Measurements from ENCODE around the gene LCAT.

The LCAT gene

GRCh38 chr16:67934306-67935100 is 9.4 kb downstream of the LCAT start:
- H3K36me3 Mint-ChIP-seq: peaks cover 54% of the 10 kb centered on the region

GRCh38 chr16:67933805-67934204 is 10.1 kb downstream of the LCAT start:
- Mint-ChIP-seq H3K36me3 (peaks cover 50% of the 10 kb centered on the region), H3K9me3 (no peaks in the 10 kb centered on the region)

More at GRCh38 chr16:67934306-67935100, 9.4 kb downstream of the LCAT start:
- peaks cover 42% of the 10 kb centered on the region for H3K4me1 Mint-ChIP-seq
- no peak for ATAC-seq
- H3K4me3 Mint-ChIP-seq: peak overlapping the region; percentile 100
- H3K27me3 Mint-ChIP-seq: no peaks in the 10 kb centered on the region
- H3K9me3 Mint-ChIP-seq: no peaks in the 10 kb centered on the region
- H3K27ac Mint-ChIP-seq: peak overlapping the region; percentile 99

GRCh38 chr16:67932462-67932840 is 11.5 kb downstream of the LCAT start:
- Mint-ChIP-seq H3K4me1 (peaks cover 39% of the 10 kb centered on the region), H3K27me3 (no peaks in the 10 kb centered on the region), H3K36me3 (peaks cover 59% of the 10 kb centered on the region), H3K27ac (no peak overlapping the region), H3K9me3 (no peaks in the 10 kb centered on the region), H3K4me3 (no peak overlapping the region)
- ATAC-seq: no peak

More at GRCh38 chr16:67933805-67934204, 10.1 kb downstream of the LCAT start:
- Mint-ChIP-seq H3K4me3 (no peak overlapping the region), H3K27me3 (no peaks in the 10 kb centered on the region), H3K4me1 (peaks cover 38% of the 10 kb centered on the region), H3K27ac (peak overlapping the region; percentile 99)
- ATAC-seq: no peak

- H3K36me3 Mint-ChIP-seq: peaks cover 59% of the 10 kb centered on the region
- no peaks in the 10 kb centered on the region for H3K27me3 Mint-ChIP-seq
- no peak for ATAC-seq
- no peaks in the 10 kb centered on the region for H3K9me3 Mint-ChIP-seq
- H3K4me3 Mint-ChIP-seq: no peak within 1 kb of the TSS
- peak within 1 kb of the TSS; percentile 74 for H3K27ac Mint-ChIP-seq
- H3K4me1 Mint-ChIP-seq: peaks cover 33% of the 10 kb centered on the region
These were observed 12.0 kb downstream of the LCAT start, which contains the start of gene CTRL for GRCh38 chr16:67931712-67932461. TSS of gene CTRL (minus strand) at chr16:67931862. CDS start at chr16:67931852, 10 bp downstream.

- no peaks in the 10 kb centered on the region for H3K9me3 Mint-ChIP-seq
- ATAC-seq: no peak
- no peaks in the 10 kb centered on the region for H3K27me3 Mint-ChIP-seq
- no peak overlapping the region for H3K4me3 Mint-ChIP-seq
- H3K4me1 Mint-ChIP-seq: peaks cover 42% of the 10 kb centered on the region
- peaks cover 54% of the 10 kb centered on the region for H3K36me3 Mint-ChIP-seq
- H3K27ac Mint-ChIP-seq: peak overlapping the region; percentile 74
These were observed 13.2 kb downstream of the LCAT start for GRCh38 chr16:67930678-67931211.

- no peak for ATAC-seq
- no peak overlapping the region for H3K4me3 Mint-ChIP-seq
- no peaks in the 10 kb centered on the region for H3K9me3 Mint-ChIP-seq
- H3K36me3 Mint-ChIP-seq: peaks cover 49% of the 10 kb centered on the region
- peaks cover 42% of the 10 kb centered on the region for H3K4me1 Mint-ChIP-seq
- no peak overlapping the region for H3K27ac Mint-ChIP-seq
- no peaks in the 10 kb centered on the region for H3K27me3 Mint-ChIP-seq
These were observed 13.7 kb downstream of the LCAT start for GRCh38 chr16:67930191-67930590.

- Mint-ChIP-seq H3K9me3 (no peaks in the 10 kb centered on the region), H3K27ac (no peak overlapping the region), H3K36me3 (peaks cover 36% of the 10 kb centered on the region), H3K4me3 (no peak overlapping the region), H3K27me3 (no peaks in the 10 kb centered on the region), H3K4me1 (peaks cover 40% of the 10 kb centered on the region)
- ATAC-seq: peak; percentile 84
These were observed 15.2 kb downstream of the LCAT start for GRCh38 chr16:67928561-67929364.

- Mint-ChIP-seq H3K36me3 (peaks cover 30% of the 10 kb centered on the region), H3K9me3 (no peaks in the 10 kb centered on the region), H3K4me1 (peaks cover 37% of the 10 kb centered on the region), H3K27me3 (no peaks in the 10 kb centered on the region), H3K4me3 (no peak overlapping the region), H3K27ac (no peak overlapping the region)
- no peak for ATAC-seq
These were observed 15.8 kb downstream of the LCAT start for GRCh38 chr16:67928147-67928546.

GRCh38 chr16:67927131-67927941 is 16.6 kb downstream of the LCAT start:
- H3K27ac Mint-ChIP-seq: peak overlapping the region; percentile 74
- no peaks in the 10 kb centered on the region for H3K9me3 Mint-ChIP-seq
- no peaks in the 10 kb centered on the region for H3K27me3 Mint-ChIP-seq
- peaks cover 37% of the 10 kb centered on the region for H3K4me1 Mint-ChIP-seq
- no peak overlapping the region for H3K4me3 Mint-ChIP-seq
- ATAC-seq: no peak
- peaks cover 23% of the 10 kb centered on the region for H3K36me3 Mint-ChIP-seq

- Mint-ChIP-seq H3K36me3 (peaks cover 13% of the 10 kb centered on the region), H3K27ac (peak overlapping the region; percentile 74), H3K4me3 (no peak overlapping the region), H3K27me3 (no peaks in the 10 kb centered on the region), H3K4me1 (peaks cover 44% of the 10 kb centered on the region), H3K9me3 (no peaks in the 10 kb centered on the region)
- ATAC-seq: peak; percentile 5
These were observed 17.7 kb downstream of the LCAT start for GRCh38 chr16:67926181-67926750.

- ATAC-seq: no peak
- no peaks in the 10 kb centered on the region for H3K9me3 Mint-ChIP-seq
- no peak overlapping the region for H3K4me3 Mint-ChIP-seq
- H3K27ac Mint-ChIP-seq: no peak overlapping the region
- no peaks in the 10 kb centered on the region for H3K27me3 Mint-ChIP-seq
- H3K4me1 Mint-ChIP-seq: peaks cover 49% of the 10 kb centered on the region
- H3K36me3 Mint-ChIP-seq: peaks cover 10% of the 10 kb centered on the region
These were observed 19.6 kb downstream of the LCAT start for GRCh38 chr16:67924140-67924906.

- H3K4me1 Mint-ChIP-seq: peaks cover 47% of the 10 kb centered on the region
- H3K27ac Mint-ChIP-seq: no peak overlapping the region
- ATAC-seq: no peak
- H3K27me3 Mint-ChIP-seq: no peaks in the 10 kb centered on the region
- H3K9me3 Mint-ChIP-seq: no peaks in the 10 kb centered on the region
- no peak overlapping the region for H3K4me3 Mint-ChIP-seq
- peaks cover 9% of the 10 kb centered on the region for H3K36me3 Mint-ChIP-seq
These were observed 20.4 kb downstream of the LCAT start for GRCh38 chr16:67923414-67924116.

- peaks cover 44% of the 10 kb centered on the region for H3K4me1 Mint-ChIP-seq
- H3K36me3 Mint-ChIP-seq: peaks cover 5% of the 10 kb centered on the region
- H3K4me3 Mint-ChIP-seq: no peak overlapping the region
- H3K9me3 Mint-ChIP-seq: no peaks in the 10 kb centered on the region
- ATAC-seq: no peak
- H3K27me3 Mint-ChIP-seq: no peaks in the 10 kb centered on the region
- H3K27ac Mint-ChIP-seq: no peak overlapping the region
These were observed 21.2 kb downstream of the LCAT start for GRCh38 chr16:67922740-67923139.

Measured in stimulated activated memory B cell treated with anti-CD40 and anti-IgM and Interleukin-4, amounts not matched to agents 10 μg/mL and 1 μg/mL and 100 μg/mL, for 72 hours (primary cell).